Measurements from ENCODE around the gene CGN.
A peak's percentile ranks its signal among the peaks of the same experiment; 100 is the strongest.

Gene CGN

DNA sequence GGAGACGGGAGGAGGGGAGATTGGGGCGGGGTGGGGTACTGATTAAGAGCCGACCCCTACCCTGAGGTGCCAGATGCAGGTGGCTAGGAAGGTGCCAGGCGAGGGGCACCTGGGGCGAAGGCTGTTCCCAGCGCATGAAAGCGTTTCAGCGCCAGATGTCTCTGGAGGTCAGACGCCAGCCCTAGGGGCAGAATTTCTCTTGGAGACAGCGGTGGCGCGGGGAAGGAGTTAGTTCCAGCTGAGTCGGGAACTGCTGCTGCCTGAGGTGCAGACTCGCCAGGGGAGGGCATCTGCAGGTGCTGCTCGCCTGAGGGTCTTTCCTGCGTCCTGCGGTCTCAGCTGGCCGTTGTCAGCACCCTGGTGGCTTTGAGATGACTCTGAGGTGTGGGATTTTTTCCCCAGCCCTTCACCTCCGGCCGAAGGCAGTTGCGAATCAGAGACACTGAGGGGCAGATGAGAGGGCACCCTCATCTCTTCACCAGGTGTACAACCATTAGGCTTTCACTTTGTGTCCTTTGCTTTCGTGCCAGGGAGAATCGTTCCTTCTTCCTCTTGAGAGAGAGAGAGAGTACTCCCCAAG is 539 bp downstream of the CGN start (continued):
- TF ChIP-seq YY2 (tag by site-specific recombination; IDR thresholded peaks at IDR 0.05) (no peak), ZNF23 (tag by site-specific recombination; IDR thresholded peaks at IDR 0.05; ENCODE audit: borderline replicate concordance) (no peak), ZBTB10 (tag by site-specific recombination; IDR thresholded peaks at IDR 0.05) (peak; percentile 73; the same call in 1 of the 2 replicates), KLF16 (tag by site-specific recombination; IDR thresholded peaks at IDR 0.05) (no peak), MEIS1 (CRISPR knock-in tag; IDR thresholded peaks at IDR 0.05; ENCODE audit: borderline replicate concordance) (no peak), ZNF843 (tag by site-specific recombination; IDR thresholded peaks at IDR 0.05) (0 out of 2 replicates have a peak, but pooled peaks have one; percentile 48), ZNF223 (tag by site-specific recombination; IDR thresholded peaks at IDR 0.05) (no peak), SP7 (tag by site-specific recombination; IDR thresholded peaks at IDR 0.05) (0 out of 2 replicates have a peak, but pooled peaks have one; percentile 19), ZNF335 (tag by site-specific recombination; conservative IDR thresholded peaks at IDR 0.05) (peak; percentile 99), ZNF292 (tag by site-specific recombination; IDR thresholded peaks at IDR 0.05; ENCODE audit: borderline replicate concordance, low read depth) (no peak), ZNF19 (tag by site-specific recombination; IDR thresholded peaks at IDR 0.05; ENCODE audit: low read depth) (no peak), ZNF394 (tag by site-specific recombination; IDR thresholded peaks at IDR 0.05; ENCODE audit: borderline replicate concordance) (no peak), ZNF341 (tag by site-specific recombination; IDR thresholded peaks at IDR 0.05; ENCODE audit: low read depth) (peak; percentile 80), ZEB2 (tag by site-specific recombination; IDR thresholded peaks at IDR 0.05) (no peak), ZNF791 (tag by site-specific recombination; IDR thresholded peaks at IDR 0.05) (no peak), IKZF3 (tag by site-specific recombination; IDR thresholded peaks at IDR 0.05) (0 out of 2 replicates have a peak, but pooled peaks have one; percentile 34), ZNF239 (tag by site-specific recombination; IDR thresholded peaks at IDR 0.05) (no peak), ZNF660 (tag by site-specific recombination; IDR thresholded peaks at IDR 0.05) (no peak), ZBTB48 (tag by site-specific recombination; IDR thresholded peaks at IDR 0.05) (0 out of 2 replicates have a peak, but pooled peaks have one; percentile 30), ZNF548 (tag by site-specific recombination; IDR thresholded peaks at IDR 0.05) (no peak), KLF7 (tag by site-specific recombination; IDR thresholded peaks at IDR 0.05; ENCODE audit: borderline replicate concordance) (no peak), ZNF24 (tag by site-specific recombination; IDR thresholded peaks at IDR 0.05) (no peak), ZBTB20 (tag by site-specific recombination; IDR thresholded peaks at IDR 0.05) (peak; percentile 56), ZNF202 (tag by site-specific recombination; IDR thresholded peaks at IDR 0.05; ENCODE audit: borderline replicate concordance) (no peak), ZFHX2 (tag by site-specific recombination; conservative IDR thresholded peaks at IDR 0.05) (no peak), CTCF (tag by site-specific recombination; IDR thresholded peaks at IDR 0.05) (peak; percentile 88), ZNF114 (tag by site-specific recombination; IDR thresholded peaks at IDR 0.05) (no peak), ZNF112 (tag by site-specific recombination; IDR thresholded peaks at IDR 0.05) (no peak), SALL2 (tag by site-specific recombination; IDR thresholded peaks at IDR 0.05; ENCODE audit: borderline replicate concordance) (no peak)
- TF ChIP-seq, protein P1, sequence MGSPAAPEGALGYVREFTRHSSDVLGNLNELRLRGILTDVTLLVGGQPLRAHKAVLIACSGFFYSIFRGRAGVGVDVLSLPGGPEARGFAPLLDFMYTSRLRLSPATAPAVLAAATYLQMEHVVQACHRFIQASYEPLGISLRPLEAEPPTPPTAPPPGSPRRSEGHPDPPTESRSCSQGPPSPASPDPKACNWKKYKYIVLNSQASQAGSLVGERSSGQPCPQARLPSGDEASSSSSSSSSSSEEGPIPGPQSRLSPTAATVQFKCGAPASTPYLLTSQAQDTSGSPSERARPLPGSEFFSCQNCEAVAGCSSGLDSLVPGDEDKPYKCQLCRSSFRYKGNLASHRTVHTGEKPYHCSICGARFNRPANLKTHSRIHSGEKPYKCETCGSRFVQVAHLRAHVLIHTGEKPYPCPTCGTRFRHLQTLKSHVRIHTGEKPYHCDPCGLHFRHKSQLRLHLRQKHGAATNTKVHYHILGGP (tag by site-specific recombination; IDR thresholded peaks at IDR 0.05): no peak

Data from HEK293 (cell line).